ENCODE data around the gene BUB3. TPM values are rescaled to one million over a fixed set of nuclear protein-coding genes. Genes with fewer than 3 reads are reported as not detected.

The BUB3 gene
- total RNA-seq, 1 experiment from 2014 or later = 96.5 TPM

DNA sequence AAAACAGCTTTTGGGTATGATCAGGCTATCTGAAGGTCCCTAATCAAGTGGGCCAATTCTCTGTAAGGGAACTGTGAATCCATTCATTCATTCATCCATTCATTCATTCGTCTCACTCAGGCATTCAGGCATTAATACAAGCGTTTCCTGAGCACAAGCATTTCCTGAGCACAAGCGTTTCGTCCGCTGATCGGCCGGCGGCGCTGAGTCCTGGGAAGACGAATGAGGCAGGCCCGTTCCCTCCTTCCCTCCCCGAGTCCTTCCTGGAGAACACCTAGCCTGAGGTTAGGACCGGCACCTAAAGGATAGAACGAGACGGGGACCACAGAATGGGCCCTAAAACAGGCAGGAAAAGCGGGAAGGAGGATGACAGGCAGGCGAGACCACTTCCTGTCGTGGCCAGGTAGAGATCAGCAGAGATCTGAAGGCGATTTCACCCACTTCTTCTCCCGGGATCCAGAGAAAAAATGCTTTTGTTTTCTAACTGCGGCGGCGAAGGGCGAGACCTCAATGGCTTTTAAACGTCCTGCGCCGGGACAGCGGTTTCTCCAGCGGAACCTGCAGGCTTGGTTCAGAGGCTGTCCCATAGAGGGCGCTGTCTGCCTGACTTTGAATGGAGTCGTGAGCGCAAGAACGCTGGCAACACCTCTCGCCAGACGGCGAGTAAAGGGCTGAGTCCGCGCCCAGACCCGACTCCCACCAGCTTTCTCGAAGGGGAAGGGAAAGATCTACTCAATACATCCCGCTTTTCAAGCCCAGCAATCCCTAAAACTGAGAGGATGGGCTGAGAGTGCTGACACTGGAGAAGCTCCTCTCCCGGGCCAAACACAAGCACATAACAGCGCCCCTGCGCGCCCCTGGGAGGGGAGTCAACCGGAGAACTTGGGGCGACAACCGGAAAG, 21.4 kb upstream of the BUB3 start:
- no peaks in the 10 kb centered on the region for H3K79me2 ChIP-seq (ENCODE audit: low read depth)
- TF ChIP-seq EZH2 (IDR thresholded peaks at IDR 0.05; ENCODE audit: low read depth) = no peak
- TF ChIP-seq, protein P1, sequence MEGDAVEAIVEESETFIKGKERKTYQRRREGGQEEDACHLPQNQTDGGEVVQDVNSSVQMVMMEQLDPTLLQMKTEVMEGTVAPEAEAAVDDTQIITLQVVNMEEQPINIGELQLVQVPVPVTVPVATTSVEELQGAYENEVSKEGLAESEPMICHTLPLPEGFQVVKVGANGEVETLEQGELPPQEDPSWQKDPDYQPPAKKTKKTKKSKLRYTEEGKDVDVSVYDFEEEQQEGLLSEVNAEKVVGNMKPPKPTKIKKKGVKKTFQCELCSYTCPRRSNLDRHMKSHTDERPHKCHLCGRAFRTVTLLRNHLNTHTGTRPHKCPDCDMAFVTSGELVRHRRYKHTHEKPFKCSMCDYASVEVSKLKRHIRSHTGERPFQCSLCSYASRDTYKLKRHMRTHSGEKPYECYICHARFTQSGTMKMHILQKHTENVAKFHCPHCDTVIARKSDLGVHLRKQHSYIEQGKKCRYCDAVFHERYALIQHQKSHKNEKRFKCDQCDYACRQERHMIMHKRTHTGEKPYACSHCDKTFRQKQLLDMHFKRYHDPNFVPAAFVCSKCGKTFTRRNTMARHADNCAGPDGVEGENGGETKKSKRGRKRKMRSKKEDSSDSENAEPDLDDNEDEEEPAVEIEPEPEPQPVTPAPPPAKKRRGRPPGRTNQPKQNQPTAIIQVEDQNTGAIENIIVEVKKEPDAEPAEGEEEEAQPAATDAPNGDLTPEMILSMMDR (conservative IDR thresholded peaks at IDR 0.05) = peak; percentile 60
- no TSS peak for BruUV-seq (replicated peaks)
- no peak overlapping the region; the same call in 1 of the 2 replicates for H3K4me2 ChIP-seq
- no peaks in the 10 kb centered on the region for H3F3A ChIP-seq (ENCODE audit: insufficient read depth, low read depth)
- H3K4me3 ChIP-seq = no peak overlapping the region
- ChIA-PET POLR2A (ENCODE audit: unreplicated experiment) (no interaction called here), CTCF (interaction anchor here (0.6 kb wide), 1 partner anchor 1998 kb away, joined by 3 read pairs; no protein-coding TSS in a partner anchor)
- no peaks in the 10 kb centered on the region for H3K9me2 ChIP-seq (ENCODE audit: insufficient read depth)
- H3K27ac ChIP-seq = no peak overlapping the region
- intact Hi-C loops (cut with micrococcal nuclease; ENCODE audit: unreplicated experiment) = loop anchor here (2.0 to 5.0 kb wide), 3 partner anchors 91 to 426 kb away; no protein-coding TSS in a partner anchor
- no peaks in the 10 kb centered on the region for H3K27me3 ChIP-seq (ENCODE audit: insufficient read depth, low read depth)
- peaks cover 14% of the 10 kb centered on the region for H3K4me1 ChIP-seq (replicated peaks; ENCODE audit: insufficient read depth)
- DNase-seq = peak in 1 of 2 experiments; percentile 65
- no peaks in the 10 kb centered on the region for H4K20me1 ChIP-seq (ENCODE audit: insufficient read depth)
- H3K9me3 ChIP-seq (ENCODE audit: insufficient read depth, low read depth) = no peaks in the 10 kb centered on the region
- no peak overlapping the region for H2AFZ ChIP-seq
- H3K36me3 ChIP-seq (ENCODE audit: low read depth) = no peaks in the 10 kb centered on the region

DNA sequence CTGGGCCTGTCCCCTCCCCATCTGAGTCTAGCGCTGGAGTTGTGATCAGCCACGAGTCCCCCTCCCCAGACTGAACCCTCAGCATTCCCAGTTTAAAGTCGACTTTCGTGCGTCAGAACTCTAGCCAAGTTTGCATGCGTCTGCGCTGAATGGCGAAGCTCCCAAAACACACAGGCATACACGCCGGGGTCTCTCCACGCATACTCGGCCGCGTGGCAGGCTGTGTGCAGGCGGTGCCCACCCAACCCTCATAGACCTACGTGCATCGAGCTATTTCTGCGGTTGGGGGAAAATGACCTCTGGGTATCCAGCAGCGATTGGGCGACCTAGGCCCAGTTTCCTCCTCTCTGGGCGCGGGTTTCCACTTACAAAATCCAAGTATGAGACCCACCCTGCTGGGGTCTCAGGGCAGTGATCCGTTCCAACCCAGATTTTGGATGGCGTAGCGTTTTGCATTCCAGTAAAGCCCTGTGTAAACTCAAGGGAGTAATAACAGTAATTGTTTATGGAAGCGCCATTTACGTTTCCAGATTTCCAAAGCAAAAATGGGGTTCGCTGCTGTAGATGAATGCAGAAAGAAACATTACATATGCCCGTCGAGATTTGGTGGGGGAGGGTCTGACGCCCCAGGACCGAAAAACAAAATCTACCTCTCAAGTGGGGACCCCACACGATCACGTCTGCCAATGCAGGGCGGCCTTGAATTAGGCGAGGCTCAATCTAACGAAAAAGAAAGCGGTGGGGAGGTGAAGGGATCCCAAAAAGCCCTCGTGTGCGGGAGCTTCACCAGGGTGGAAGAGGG, 20.5 kb upstream of the BUB3 start:
- peaks cover 14% of the 10 kb centered on the region for H3K4me1 ChIP-seq (replicated peaks; ENCODE audit: insufficient read depth)
- no peak overlapping the region for H3K27ac ChIP-seq
- H3K27me3 ChIP-seq (ENCODE audit: insufficient read depth, low read depth) = no peaks in the 10 kb centered on the region
- DNase-seq = no peak
- intact Hi-C loops (cut with micrococcal nuclease; ENCODE audit: unreplicated experiment) = loop anchor here (2.0 to 5.0 kb wide), 3 partner anchors 91 to 425 kb away; no protein-coding TSS in a partner anchor
- no peak overlapping the region for H3K4me2 ChIP-seq
- no peaks in the 10 kb centered on the region for H3K9me2 ChIP-seq (ENCODE audit: insufficient read depth)
- no TSS peak for BruUV-seq (replicated peaks)
- H3K36me3 ChIP-seq (ENCODE audit: low read depth) = no peaks in the 10 kb centered on the region
- H3K9me3 ChIP-seq (ENCODE audit: insufficient read depth, low read depth) = no peaks in the 10 kb centered on the region
- H3K79me2 ChIP-seq (ENCODE audit: low read depth) = no peaks in the 10 kb centered on the region
- H3F3A ChIP-seq (ENCODE audit: insufficient read depth, low read depth) = no peaks in the 10 kb centered on the region
- H3K4me3 ChIP-seq = no peak overlapping the region
- TF ChIP-seq, protein P1 (conservative IDR thresholded peaks at IDR 0.05) = no peak
- TF ChIP-seq EZH2 (IDR thresholded peaks at IDR 0.05; ENCODE audit: low read depth) = no peak
- POLR2A ChIA-PET (ENCODE audit: unreplicated experiment) = no interaction called here
- CTCF ChIA-PET = interaction anchor here (0.6 kb wide), 2 partner anchors 1976 to 1999 kb away, joined by 3 read pairs; no protein-coding TSS in a partner anchor
- no peak overlapping the region for H2AFZ ChIP-seq
- no peaks in the 10 kb centered on the region for H4K20me1 ChIP-seq (ENCODE audit: insufficient read depth)

DNA sequence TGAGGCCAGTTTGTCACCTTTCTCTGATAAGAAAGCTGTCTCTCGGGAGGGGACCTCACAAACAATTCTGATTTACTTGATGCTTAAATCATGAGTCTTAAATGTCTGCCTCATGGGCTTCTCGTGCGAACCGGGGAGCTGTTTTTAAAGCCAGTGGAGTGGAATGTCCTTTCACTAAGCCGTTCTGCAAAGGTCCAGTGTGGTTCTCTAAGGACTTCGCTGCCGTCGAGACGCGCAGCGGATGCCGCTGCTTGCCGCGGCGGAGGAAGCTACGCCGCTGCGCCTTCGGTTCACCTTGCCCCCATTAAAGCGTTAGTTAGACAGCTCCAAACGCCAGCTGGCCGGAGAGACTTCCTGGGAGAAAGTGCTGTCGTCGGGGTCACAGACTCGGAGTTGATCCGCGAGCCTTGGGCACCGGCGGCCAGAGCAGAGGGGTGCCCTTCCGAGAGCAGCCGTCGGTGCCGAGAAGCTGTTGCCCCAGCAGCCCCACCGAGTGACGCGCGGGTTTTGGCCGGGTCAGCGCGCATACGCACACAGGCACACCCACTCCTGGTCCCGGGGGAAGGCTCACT, 19.8 kb upstream of the BUB3 start:
- no peak for DNase-seq
- H3K4me3 ChIP-seq = no peak overlapping the region
- no TSS peak for BruUV-seq (replicated peaks)
- POLR2A ChIA-PET (ENCODE audit: unreplicated experiment) = no interaction called here
- no peaks in the 10 kb centered on the region for H3K79me2 ChIP-seq (ENCODE audit: low read depth)
- H3K27me3 ChIP-seq (ENCODE audit: insufficient read depth, low read depth) = no peaks in the 10 kb centered on the region
- no peak overlapping the region for H3K27ac ChIP-seq
- no peaks in the 10 kb centered on the region for H3K9me2 ChIP-seq (ENCODE audit: insufficient read depth)
- H4K20me1 ChIP-seq (ENCODE audit: insufficient read depth) = no peaks in the 10 kb centered on the region
- TF ChIP-seq, protein P1 (conservative IDR thresholded peaks at IDR 0.05) = no peak
- TF ChIP-seq EZH2 (IDR thresholded peaks at IDR 0.05; ENCODE audit: low read depth) = no peak
- H3K4me2 ChIP-seq = no peak overlapping the region
- H3K4me1 ChIP-seq (replicated peaks; ENCODE audit: insufficient read depth) = peaks cover 10% of the 10 kb centered on the region
- H2AFZ ChIP-seq = no peak overlapping the region
- H3K9me3 ChIP-seq (ENCODE audit: insufficient read depth, low read depth) = no peaks in the 10 kb centered on the region
- intact Hi-C loops (cut with micrococcal nuclease; ENCODE audit: unreplicated experiment) = loop anchor here (5.0 kb wide), 1 partner anchor 92 kb away; no protein-coding TSS in a partner anchor
- CTCF ChIA-PET = interaction anchor here (0.6 kb wide), 1 partner anchor 1975 kb away, joined by 3 read pairs; no protein-coding TSS in a partner anchor
- H3K36me3 ChIP-seq (ENCODE audit: low read depth) = no peaks in the 10 kb centered on the region
- H3F3A ChIP-seq (ENCODE audit: insufficient read depth, low read depth) = no peaks in the 10 kb centered on the region
